HL-60 (cell line): ENCODE results near the gene CNTNAP2.

Experiments
- DNase-seq, 2 experiments: peaks; one replicate each; pipeline ENCODE4 v3.0.0-alpha.2; 2010 to 2020; ENCODE audit warnings: low read depth in 1 of 2, low spot score in 1 of 2
- H3K27ac ChIP-seq: fragments of 250-450 bp; sonication (Bioruptor Pico); replicated peaks from 2 replicates; pipeline ENCODE4 v1.5.1; 2020; ENCODE audit warnings: mild to moderate bottlenecking, moderate library complexity
- H3K27me3 ChIP-seq: fragments of 250-450 bp; sonication (Bioruptor Pico); 2 replicates; pipeline ENCODE4 v1.5.1; 2021; ENCODE audit warnings: mild to moderate bottlenecking, moderate library complexity; ENCODE audit not compliant: insufficient read depth, poor library complexity, severe bottlenecking
- H3K4me3 ChIP-seq: replicated peaks from 2 replicates; pipeline ENCODE4 v1.5.1; 2011; ENCODE audit warnings: mild to moderate bottlenecking, control low read depth, low read length; ENCODE audit not compliant: insufficient read depth
- GABPA ChIP-seq: IDR thresholded peaks from 2 replicates; pipeline ENCODE4 v1.6.1; 2012; ENCODE audit warnings: low read depth
- POLR2AphosphoS5 ChIP-seq: IDR thresholded peaks from 2 replicates; pipeline ENCODE4 v1.6.1; 2012; ENCODE audit warnings: low read depth
- SPI1 ChIP-seq: IDR thresholded peaks from 2 replicates; pipeline ENCODE4 v1.6.1; 2012; ENCODE audit warnings: low read depth, mild to moderate bottlenecking, borderline replicate concordance
- TF ChIP-seq, protein P1 (sequence below): IDR thresholded peaks from one replicate; pipeline ENCODE4 v1.5.1; 2011; ENCODE audit warnings: low read length, control low read depth, inconsistent platforms; ENCODE audit not compliant: insufficient read depth
- TF ChIP-seq, protein P2 (sequence below): IDR thresholded peaks from 2 replicates; pipeline ENCODE4 v1.6.1; 2012; ENCODE audit warnings: low read depth; ENCODE audit not compliant: insufficient replicate concordance

CNTNAP2 gene

GRCh38 chr7:146636581-146636980, 520.0 kb downstream of the CNTNAP2 start:
- DNase-seq: no peak
- H3K27ac ChIP-seq: no peak overlapping the region
- no peak overlapping the region for H3K4me3 ChIP-seq
- TF ChIP-seq GABPA (no peak), POLR2AphosphoS5 (no peak), SPI1 (no peak)
- TF ChIP-seq, protein P1, sequence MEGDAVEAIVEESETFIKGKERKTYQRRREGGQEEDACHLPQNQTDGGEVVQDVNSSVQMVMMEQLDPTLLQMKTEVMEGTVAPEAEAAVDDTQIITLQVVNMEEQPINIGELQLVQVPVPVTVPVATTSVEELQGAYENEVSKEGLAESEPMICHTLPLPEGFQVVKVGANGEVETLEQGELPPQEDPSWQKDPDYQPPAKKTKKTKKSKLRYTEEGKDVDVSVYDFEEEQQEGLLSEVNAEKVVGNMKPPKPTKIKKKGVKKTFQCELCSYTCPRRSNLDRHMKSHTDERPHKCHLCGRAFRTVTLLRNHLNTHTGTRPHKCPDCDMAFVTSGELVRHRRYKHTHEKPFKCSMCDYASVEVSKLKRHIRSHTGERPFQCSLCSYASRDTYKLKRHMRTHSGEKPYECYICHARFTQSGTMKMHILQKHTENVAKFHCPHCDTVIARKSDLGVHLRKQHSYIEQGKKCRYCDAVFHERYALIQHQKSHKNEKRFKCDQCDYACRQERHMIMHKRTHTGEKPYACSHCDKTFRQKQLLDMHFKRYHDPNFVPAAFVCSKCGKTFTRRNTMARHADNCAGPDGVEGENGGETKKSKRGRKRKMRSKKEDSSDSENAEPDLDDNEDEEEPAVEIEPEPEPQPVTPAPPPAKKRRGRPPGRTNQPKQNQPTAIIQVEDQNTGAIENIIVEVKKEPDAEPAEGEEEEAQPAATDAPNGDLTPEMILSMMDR: no peak
- TF ChIP-seq, protein P2, sequence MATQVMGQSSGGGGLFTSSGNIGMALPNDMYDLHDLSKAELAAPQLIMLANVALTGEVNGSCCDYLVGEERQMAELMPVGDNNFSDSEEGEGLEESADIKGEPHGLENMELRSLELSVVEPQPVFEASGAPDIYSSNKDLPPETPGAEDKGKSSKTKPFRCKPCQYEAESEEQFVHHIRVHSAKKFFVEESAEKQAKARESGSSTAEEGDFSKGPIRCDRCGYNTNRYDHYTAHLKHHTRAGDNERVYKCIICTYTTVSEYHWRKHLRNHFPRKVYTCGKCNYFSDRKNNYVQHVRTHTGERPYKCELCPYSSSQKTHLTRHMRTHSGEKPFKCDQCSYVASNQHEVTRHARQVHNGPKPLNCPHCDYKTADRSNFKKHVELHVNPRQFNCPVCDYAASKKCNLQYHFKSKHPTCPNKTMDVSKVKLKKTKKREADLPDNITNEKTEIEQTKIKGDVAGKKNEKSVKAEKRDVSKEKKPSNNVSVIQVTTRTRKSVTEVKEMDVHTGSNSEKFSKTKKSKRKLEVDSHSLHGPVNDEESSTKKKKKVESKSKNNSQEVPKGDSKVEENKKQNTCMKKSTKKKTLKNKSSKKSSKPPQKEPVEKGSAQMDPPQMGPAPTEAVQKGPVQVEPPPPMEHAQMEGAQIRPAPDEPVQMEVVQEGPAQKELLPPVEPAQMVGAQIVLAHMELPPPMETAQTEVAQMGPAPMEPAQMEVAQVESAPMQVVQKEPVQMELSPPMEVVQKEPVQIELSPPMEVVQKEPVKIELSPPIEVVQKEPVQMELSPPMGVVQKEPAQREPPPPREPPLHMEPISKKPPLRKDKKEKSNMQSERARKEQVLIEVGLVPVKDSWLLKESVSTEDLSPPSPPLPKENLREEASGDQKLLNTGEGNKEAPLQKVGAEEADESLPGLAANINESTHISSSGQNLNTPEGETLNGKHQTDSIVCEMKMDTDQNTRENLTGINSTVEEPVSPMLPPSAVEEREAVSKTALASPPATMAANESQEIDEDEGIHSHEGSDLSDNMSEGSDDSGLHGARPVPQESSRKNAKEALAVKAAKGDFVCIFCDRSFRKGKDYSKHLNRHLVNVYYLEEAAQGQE: no peak
- no peaks in the 10 kb centered on the region for H3K27me3 ChIP-seq

DNA sequence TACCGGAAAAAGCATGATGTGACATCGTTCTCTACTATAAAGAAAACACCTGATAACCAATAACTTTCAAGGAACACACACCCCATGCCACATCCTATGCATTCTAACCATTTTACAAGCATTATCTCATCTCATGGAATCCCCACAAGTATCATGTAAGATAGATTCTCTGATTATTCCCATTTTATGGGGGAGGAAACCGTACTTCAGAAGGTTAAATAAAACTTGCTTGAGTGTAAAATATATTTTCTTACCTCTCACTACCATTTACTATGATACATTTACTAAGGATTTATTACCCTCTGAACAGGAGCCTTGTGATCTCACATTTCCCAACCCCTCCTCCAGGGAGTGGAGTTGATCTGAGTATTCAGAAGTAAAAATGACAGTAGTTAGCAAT, 522.7 kb downstream of the CNTNAP2 start:
- no peak overlapping the region for H3K4me3 ChIP-seq
- TF ChIP-seq, protein P2: no peak
- TF ChIP-seq SPI1 (no peak), GABPA (no peak), POLR2AphosphoS5 (no peak)
- TF ChIP-seq, protein P1: no peak

GRCh38 chr7:146641491-146641890, 524.9 kb downstream of the CNTNAP2 start:
- Histone ChIP-seq H3K27ac (no peak overlapping the region), H3K27me3 (no peaks in the 10 kb centered on the region), H3K4me3 (no peak overlapping the region)
- no peak for TF ChIP-seq POLR2AphosphoS5
- TF ChIP-seq GABPA: no peak
- TF ChIP-seq, protein P1: no peak
- TF ChIP-seq, protein P2: no peak
- no peak for TF ChIP-seq SPI1
- DNase-seq: no peak

More for the DNA sequence above, 522.7 kb downstream of the CNTNAP2 start:
- no peaks in the 10 kb centered on the region for H3K27me3 ChIP-seq
- no peak overlapping the region for H3K27ac ChIP-seq
- no peak for DNase-seq
